ENCODE measurements around the gene BRAF.
A peak's percentile ranks its signal among the peaks of the same experiment; 100 is the strongest.
"Not testable (repeated sequence)": the region's sequence is repeated elsewhere in the genome, so short reads cannot be mapped to it uniquely, and the experiment has no call there.

BRAF gene

GRCh38 chr7:140676956-140677355 is 247.8 kb downstream of the BRAF start:
- DNase-seq, result not testable (repeated sequence)

- DNase-seq, result no peak
These were observed 248.4 kb downstream of the BRAF start for GRCh38 chr7:140676306-140676705.

GRCh38 chr7:140675726-140676125 is 249.0 kb downstream of the BRAF start:
- DNase-seq, result no peak

DNA sequence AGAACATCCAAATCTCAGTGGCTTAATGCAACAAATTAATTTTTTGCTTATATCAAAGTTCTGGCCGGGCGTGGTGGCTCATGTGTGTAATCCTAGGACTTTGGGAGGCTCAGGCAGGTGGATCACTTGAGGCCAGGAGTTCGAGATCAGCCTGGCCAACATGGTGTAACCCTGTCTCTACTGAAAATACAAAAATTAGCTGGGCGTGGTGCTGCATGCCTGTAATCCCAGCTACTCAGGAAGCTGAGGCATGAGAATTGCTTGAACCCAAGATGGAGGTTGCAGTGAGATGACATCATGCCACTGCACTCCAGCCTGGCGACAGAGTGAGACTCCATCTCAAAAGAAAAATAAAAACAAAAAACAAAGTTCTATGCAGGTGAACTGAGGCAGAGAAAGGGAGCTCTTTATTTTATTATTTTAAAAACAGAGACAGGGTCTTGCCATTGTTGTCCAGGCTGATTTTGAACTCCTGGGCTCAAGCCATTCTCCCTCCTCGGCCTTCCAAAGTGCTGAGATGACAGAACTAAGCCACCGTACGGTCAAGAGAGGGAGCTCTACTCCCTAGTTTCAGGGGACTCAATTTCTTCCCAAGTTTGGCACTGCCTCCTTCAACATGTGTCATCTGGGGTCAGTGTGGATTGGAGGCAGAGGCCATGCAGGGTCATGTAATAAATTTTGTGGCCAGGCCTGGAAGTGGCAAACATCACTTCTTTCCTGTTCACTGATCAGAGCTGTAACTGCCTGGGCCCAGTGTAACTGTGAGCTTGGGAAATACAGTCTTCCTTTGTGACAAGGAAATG is 249.6 kb downstream of the BRAF start:
- DNase-seq, result no peak

- no peak for DNase-seq
These were observed 250.4 kb downstream of the BRAF start for GRCh38 chr7:140674356-140674800.

DNA sequence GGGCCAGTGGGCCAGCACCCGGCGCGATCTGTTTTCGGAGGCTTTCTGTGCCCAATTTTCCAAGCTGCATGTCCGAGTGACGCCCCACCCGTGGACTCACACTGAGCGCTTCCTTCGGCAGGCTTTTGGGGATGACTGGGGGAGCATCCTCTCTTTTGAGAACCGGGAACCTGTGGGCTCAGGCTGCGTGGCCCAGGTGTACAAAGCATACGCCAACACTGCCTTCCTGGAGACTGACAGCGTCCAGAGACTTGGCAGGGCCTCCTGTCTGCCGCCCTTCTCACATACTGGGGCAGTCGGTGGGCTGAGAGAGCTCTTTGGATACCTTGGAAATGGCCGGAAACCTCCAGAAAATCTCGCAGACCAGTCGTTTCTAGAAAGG is 251.0 kb downstream of the BRAF start:
- no peak for DNase-seq

- DNase-seq, result peak; percentile 64
These were observed 251.5 kb downstream of the BRAF start for GRCh38 chr7:140673063-140673773.

DNA sequence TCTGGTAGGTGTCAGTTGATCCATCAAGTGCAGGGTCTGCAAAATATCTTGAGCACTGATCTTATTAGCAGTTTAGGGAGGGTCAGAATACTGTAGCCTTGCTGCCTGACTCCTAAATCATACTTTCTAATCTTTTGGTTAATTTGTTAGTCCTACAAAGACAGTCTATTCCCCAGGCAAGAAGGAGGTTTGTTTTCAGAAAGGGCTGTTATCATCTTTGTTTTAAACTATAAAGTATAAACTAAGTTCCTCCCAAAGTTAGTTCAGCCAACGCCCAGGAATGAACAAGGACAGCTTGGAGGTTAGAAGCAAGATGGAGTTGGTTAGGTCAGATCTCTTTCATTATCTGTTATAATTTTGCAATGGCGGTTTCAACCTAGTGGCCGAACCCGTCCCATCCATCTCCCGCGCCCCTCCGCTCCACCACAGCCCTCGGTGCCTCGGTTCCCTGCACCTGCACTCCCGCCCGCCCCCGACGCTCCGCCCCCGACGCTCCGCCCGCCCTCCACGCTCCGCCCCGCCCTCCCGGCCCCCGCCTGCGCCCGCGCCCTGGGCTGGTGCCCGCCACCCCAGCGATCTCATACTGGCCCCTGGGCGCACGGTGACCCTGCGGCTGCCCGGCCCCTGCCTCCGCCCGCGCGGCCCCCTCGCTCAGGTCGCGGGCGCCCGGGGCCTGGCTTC is 252.2 kb downstream of the BRAF start, which contains the start of gene ADCK2:
ADCK2 (plus strand) TSS at position 564 of the 681 bp plus-strand sequence. CDS start 386 bp downstream, outside the sequence.
- DNase-seq, result peak; percentile 59

DNA sequence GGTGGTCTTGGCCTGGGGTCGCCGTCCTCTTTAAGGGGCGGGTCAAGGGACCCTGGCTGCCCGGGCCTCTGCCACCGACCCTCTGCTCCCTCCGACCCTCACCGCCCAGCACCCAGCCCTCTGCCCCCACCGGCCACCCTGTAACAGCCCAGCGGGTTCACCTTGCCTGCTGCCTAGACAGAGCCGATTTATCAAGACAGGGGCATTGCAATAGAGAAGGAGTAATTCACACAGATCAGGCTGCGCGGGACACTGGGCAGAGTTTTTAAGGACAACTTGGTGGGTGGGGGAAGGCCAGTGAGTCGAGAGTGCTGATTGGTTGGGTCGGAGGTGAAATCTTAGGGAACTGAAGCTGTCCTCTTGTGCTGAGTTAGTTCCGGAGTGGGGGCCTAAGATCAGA is 252.8 kb downstream of the BRAF start:
- no peak for DNase-seq

GRCh38 chr7:140670343-140670935 is 254.3 kb downstream of the BRAF start:
- DNase-seq, result no peak

GRCh38 chr7:140669862-140670261 is 254.9 kb downstream of the BRAF start:
- not testable (repeated sequence) for DNase-seq

- DNase-seq, result no peak
These were observed 255.4 kb downstream of the BRAF start for GRCh38 chr7:140669352-140669751.
